Measurements from ENCODE around the gene HLF. TPM values are rescaled to one million over a fixed set of nuclear protein-coding genes. Genes with fewer than 3 reads are reported as not detected.

HLF gene
- total RNA-seq, 6 donors from 2014 or later = 19.9 to 45.1 (median 26.1) TPM

DNA sequence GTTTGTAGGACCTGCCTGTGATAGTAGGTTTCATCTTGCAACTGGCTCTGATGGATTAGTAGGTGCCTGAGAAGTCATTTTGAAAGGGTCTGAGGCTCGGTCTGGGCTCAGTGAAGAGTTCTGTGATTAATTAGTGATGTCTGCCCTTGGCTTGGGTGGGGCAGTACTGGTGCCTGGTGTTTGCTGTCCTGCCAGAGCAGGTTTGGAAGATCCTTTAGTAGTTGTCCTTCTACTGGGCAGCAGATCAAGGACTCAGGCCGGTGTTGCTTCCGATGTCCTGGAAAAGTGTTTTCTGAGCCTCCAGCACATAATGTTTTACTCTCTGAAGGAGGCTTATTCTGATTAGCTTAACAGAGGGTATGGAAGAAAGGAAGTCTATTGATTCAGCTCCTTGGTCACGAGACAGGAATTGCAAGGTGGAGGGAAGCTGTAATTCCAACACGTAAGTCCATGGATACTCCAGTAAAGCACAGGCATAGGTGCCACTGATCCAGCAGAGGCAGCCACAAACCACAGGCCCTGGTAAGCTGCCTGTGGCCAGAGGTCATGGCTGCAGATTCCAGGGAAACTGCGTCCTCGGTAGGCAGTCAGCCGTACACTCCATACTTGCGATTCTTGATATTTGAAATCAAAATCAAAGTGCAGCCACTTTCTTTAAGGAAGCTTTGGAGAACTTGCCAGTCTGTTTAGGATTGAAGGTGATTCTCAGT is 18.7 kb downstream of the HLF start:
- ATAC-seq (ENCODE audit: low FRiP score in 2 of 2) = no peak
- Histone ChIP-seq H3K27ac (peak overlapping the region; percentile 53 to 75 (median 68)), H3K36me3 (no peaks in the 10 kb centered on the region), H3K4me3 (no peak overlapping the region), H3K9me3 (no peaks in the 10 kb centered on the region), H3K27me3 (no peaks in the 10 kb centered on the region), H3K4me1 (peaks cover 32 to 56% (median 46%) of the 10 kb centered on the region in 4 donors)
- no peak for DNase-seq
- WGBS, 2 donors = 69 to 80% methylated on average over 9 of the region's 9 CpGs
- TF ChIP-seq, protein P1, sequence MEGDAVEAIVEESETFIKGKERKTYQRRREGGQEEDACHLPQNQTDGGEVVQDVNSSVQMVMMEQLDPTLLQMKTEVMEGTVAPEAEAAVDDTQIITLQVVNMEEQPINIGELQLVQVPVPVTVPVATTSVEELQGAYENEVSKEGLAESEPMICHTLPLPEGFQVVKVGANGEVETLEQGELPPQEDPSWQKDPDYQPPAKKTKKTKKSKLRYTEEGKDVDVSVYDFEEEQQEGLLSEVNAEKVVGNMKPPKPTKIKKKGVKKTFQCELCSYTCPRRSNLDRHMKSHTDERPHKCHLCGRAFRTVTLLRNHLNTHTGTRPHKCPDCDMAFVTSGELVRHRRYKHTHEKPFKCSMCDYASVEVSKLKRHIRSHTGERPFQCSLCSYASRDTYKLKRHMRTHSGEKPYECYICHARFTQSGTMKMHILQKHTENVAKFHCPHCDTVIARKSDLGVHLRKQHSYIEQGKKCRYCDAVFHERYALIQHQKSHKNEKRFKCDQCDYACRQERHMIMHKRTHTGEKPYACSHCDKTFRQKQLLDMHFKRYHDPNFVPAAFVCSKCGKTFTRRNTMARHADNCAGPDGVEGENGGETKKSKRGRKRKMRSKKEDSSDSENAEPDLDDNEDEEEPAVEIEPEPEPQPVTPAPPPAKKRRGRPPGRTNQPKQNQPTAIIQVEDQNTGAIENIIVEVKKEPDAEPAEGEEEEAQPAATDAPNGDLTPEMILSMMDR (IDR thresholded peaks at IDR 0.05) = no peak
- no peak for TF ChIP-seq EP300 (IDR thresholded peaks at IDR 0.05)
- TF ChIP-seq POLR2AphosphoS5 (IDR thresholded peaks at IDR 0.05) = no peak
- TF ChIP-seq POLR2A (IDR thresholded peaks at IDR 0.05) = no peak

GRCh38 chr17:55284001-55284884 is 19.5 kb downstream of the HLF start:
- WGBS, 2 donors = 56 to 58% methylated on average over 6 to 7 of the region's 7 CpGs
- no peaks in the 10 kb centered on the region for H3K27me3 ChIP-seq
- H3K36me3 ChIP-seq = no peaks in the 10 kb centered on the region
- H3K27ac ChIP-seq = peak overlapping the region; percentile 61 to 75 (median 71)
- no peaks in the 10 kb centered on the region for H3K9me3 ChIP-seq
- peaks cover 28 to 55% (median 44%) of the 10 kb centered on the region in 4 donors for H3K4me1 ChIP-seq
- no peak overlapping the region for H3K4me3 ChIP-seq
- DNase-seq (peak in 1 of 2 donors; percentile 83), ATAC-seq (ENCODE audit: low FRiP score in 2 of 2) (peak; percentile 18 to 80)
- TF ChIP-seq POLR2AphosphoS5 (IDR thresholded peaks at IDR 0.05) (peak in 1 of 2 donors; percentile 48), EP300 (IDR thresholded peaks at IDR 0.05) (peak in 2 of 4 donors; percentile 15 to 87), POLR2A (IDR thresholded peaks at IDR 0.05) (no peak)
- TF ChIP-seq, protein P1 (IDR thresholded peaks at IDR 0.05) = peak in 1 of 6 experiments; percentile 13

DNA sequence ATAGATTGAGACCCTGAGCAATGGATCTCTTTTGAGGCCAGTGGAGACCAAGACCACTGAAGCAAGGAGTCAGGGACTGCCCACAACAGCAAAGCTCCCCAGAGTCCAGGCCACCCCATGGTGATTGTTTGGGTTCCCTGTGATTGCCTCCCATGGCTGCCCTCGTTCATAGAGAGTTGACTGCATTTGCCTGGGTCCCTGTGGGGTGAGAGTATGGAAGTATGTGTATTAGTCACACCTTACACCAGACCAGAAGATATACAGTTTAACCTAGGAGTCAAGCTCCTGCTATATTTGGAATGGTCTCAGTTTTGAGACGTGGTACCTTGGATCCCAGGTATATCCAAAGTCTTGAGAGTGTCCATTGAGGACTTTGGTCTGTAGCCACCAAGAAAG is 20.2 kb downstream of the HLF start:
- TF ChIP-seq POLR2AphosphoS5 (IDR thresholded peaks at IDR 0.05) = no peak
- TF ChIP-seq EP300 (IDR thresholded peaks at IDR 0.05) = no peak
- TF ChIP-seq POLR2A (IDR thresholded peaks at IDR 0.05) = no peak
- TF ChIP-seq, protein P1 (IDR thresholded peaks at IDR 0.05) = no peak
- ATAC-seq (ENCODE audit: low FRiP score in 2 of 2) = peak in 1 of 2 donors; percentile 2
- Histone ChIP-seq H3K9me3 (no peaks in the 10 kb centered on the region), H3K27me3 (no peaks in the 10 kb centered on the region), H3K27ac (peak overlapping the region; percentile 61 to 75 (median 71)), H3K4me1 (peaks cover 28 to 56% (median 44%) of the 10 kb centered on the region in 4 donors), H3K36me3 (no peaks in the 10 kb centered on the region), H3K4me3 (no peak overlapping the region)
- WGBS, 2 donors = 56 to 57% methylated on average over 1 to 2 of the region's 2 CpGs
- DNase-seq = no peak

- no peak overlapping the region for H3K4me3 ChIP-seq
- peaks cover 28 to 56% (median 44%) of the 10 kb centered on the region in 4 donors for H3K4me1 ChIP-seq
- TF ChIP-seq POLR2A (IDR thresholded peaks at IDR 0.05) = no peak
- peak in 1 of 2 donors; percentile 70 for TF ChIP-seq POLR2AphosphoS5 (IDR thresholded peaks at IDR 0.05)
- no peaks in the 10 kb centered on the region for H3K27me3 ChIP-seq
- no peaks in the 10 kb centered on the region for H3K36me3 ChIP-seq
- WGBS, 2 donors = 29 to 31% methylated on average over 11 of the region's 11 CpGs
- H3K27ac ChIP-seq = peak overlapping the region; percentile 68 to 84 (median 74)
- no peaks in the 10 kb centered on the region for H3K9me3 ChIP-seq
- DNase-seq (peak in 1 of 2 donors; percentile 93), ATAC-seq (ENCODE audit: low FRiP score in 2 of 2) (peak; percentile 80 to 89)
Measured at GRCh38 chr17:55285340-55286301, 20.9 kb downstream of the HLF start.

Data from upper lobe of left lung (tissue), 6 donors.